ENCODE data around the gene CSF3R. TPM values are rescaled to one million over a fixed set of nuclear protein-coding genes. Genes with fewer than 3 reads are reported as not detected.
A peak's percentile ranks its signal among the peaks of the same experiment; 100 is the strongest.

The CSF3R gene
- polyA plus RNA-seq, 1 experiment: not detected

- Histone ChIP-seq H3K4me3 (ENCODE audit: low read depth, low read length) (no peak overlapping the region), H3K27me3 (ENCODE audit: control insufficient read depth, insufficient read depth, low read length) (no peaks in the 10 kb centered on the region; the same call in 1 of the 2 replicates), H3K36me3 (ENCODE audit: control insufficient read depth, insufficient read depth, low read length) (no peaks in the 10 kb centered on the region)
- POLR2A ChIA-PET: no interaction called here
- DNase-seq (ENCODE audit: low read depth): no peak
- peak; percentile 86 for TF ChIP-seq CTCF (IDR thresholded peaks at IDR 0.05; ENCODE audit: insufficient read depth, low read depth, low read length)
- CTCF ChIA-PET: interaction anchor here (0.6 to 2.8 kb wide), 25 partner anchors 10 to 1165 kb away, joined by 3 to 36 read pairs (median 4); partner anchors contain the start of gene CSF3R
These were observed 33.8 kb upstream of the CSF3R start for GRCh38 chr1:36516372-36517010.

- Histone ChIP-seq H3K36me3 (ENCODE audit: control insufficient read depth, insufficient read depth, low read length) (no peaks in the 10 kb centered on the region), H3K27me3 (ENCODE audit: control insufficient read depth, insufficient read depth, low read length) (no peaks in the 10 kb centered on the region; the same call in 1 of the 2 replicates), H3K4me3 (ENCODE audit: low read depth, low read length) (no peak overlapping the region)
- no peak for DNase-seq (ENCODE audit: low read depth)
- POLR2A ChIA-PET: no interaction called here
- CTCF ChIA-PET: interaction anchor here (0.6 to 2.8 kb wide), 24 partner anchors 8 to 1166 kb away, joined by 3 to 36 read pairs (median 4); partner anchors contain the start of gene CSF3R
- TF ChIP-seq CTCF (IDR thresholded peaks at IDR 0.05; ENCODE audit: insufficient read depth, low read depth, low read length): no peak
These were observed 32.8 kb upstream of the CSF3R start for GRCh38 chr1:36515315-36516138.

GRCh38 chr1:36514501-36514900 lies 31.8 kb upstream of the CSF3R start:
- Histone ChIP-seq H3K36me3 (ENCODE audit: control insufficient read depth, insufficient read depth, low read length) (no peaks in the 10 kb centered on the region), H3K27me3 (ENCODE audit: control insufficient read depth, insufficient read depth, low read length) (no peaks in the 10 kb centered on the region; the same call in 1 of the 2 replicates), H3K4me3 (ENCODE audit: low read depth, low read length) (no peak overlapping the region)
- CTCF ChIA-PET: interaction anchor here (0.7 to 1.2 kb wide), 2 partner anchors 12 to 135 kb away, joined by 3 read pairs; no protein-coding TSS in a partner anchor
- POLR2A ChIA-PET: no interaction called here
- no peak for TF ChIP-seq CTCF (IDR thresholded peaks at IDR 0.05; ENCODE audit: insufficient read depth, low read depth, low read length)
- no peak for DNase-seq (ENCODE audit: low read depth)

- no peak for DNase-seq (ENCODE audit: low read depth)
- H3K36me3 ChIP-seq (ENCODE audit: control insufficient read depth, insufficient read depth, low read length): no peaks in the 10 kb centered on the region
- H3K27me3 ChIP-seq (ENCODE audit: control insufficient read depth, insufficient read depth, low read length): no peaks in the 10 kb centered on the region; the same call in 1 of the 2 replicates
- no peak overlapping the region for H3K4me3 ChIP-seq (ENCODE audit: low read depth, low read length)
- no peak for TF ChIP-seq CTCF (IDR thresholded peaks at IDR 0.05; ENCODE audit: insufficient read depth, low read depth, low read length)
- CTCF ChIA-PET: interaction anchor here (1.2 kb wide), 1 partner anchor 11 kb away, joined by 3 read pairs; no protein-coding TSS in a partner anchor
- POLR2A ChIA-PET: no interaction called here
These were observed 31.2 kb upstream of the CSF3R start for GRCh38 chr1:36513676-36514473.

All from BJ (cell line).